ENCODE measurements around the gene OVOL1.

The OVOL1 gene

DNA sequence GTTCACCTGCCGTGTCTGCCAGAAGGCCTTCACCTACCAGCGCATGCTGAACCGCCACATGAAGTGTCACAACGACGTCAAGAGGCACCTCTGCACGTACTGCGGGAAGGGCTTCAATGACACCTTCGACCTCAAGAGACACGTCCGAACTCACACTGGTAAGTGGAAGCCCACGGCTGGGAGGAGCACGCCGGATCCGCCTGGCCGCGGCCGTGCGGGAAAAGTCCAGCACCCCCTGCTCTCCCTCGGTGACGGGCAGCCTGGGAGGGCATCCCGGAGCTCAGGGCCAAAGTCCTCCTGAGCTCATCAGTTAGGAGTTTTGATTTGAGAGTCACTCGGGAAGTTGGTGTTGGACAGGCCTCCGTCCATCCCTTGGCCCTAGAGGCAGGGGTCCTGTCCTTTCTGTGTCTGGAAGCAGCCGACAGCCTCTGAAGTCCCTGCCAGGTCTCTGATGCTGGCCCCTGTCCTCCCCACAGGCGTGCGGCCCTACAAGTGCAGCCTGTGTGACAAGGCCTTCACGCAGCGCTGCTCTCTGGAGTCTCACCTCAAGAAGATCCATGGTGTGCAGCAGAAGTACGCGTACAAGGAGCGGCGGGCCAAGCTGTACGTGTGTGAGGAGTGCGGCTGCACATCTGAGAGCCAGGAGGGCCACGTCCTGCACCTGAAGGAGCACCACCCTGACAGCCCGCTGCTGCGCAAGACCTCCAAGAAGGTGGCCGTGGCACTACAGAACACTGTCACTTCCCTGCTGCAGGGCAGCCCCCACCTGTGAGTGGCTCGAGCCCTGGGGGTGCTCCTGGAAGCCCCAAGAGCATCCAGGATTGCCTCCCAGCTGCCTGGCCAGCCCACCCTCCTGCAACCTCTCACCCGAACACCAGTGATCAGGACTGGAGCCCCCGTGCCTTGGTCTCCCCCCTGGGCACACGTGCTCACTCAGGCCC lies 8.0 kb downstream of the OVOL1 start:
- H3K9ac ChIP-seq (ENCODE audit: low read depth, low read length): no peak overlapping the region
- peaks cover 21% of the 10 kb centered on the region; the same call in 1 of the 2 replicates for H3K4me1 ChIP-seq (ENCODE audit: insufficient read depth, low read length)
- no peaks in the 10 kb centered on the region for H3K36me3 ChIP-seq (ENCODE audit: insufficient read depth, low read depth, low read length)
- no peaks in the 10 kb centered on the region for H3K9me3 ChIP-seq (ENCODE audit: insufficient read depth, low read depth, low read length)
- H3K27me3 ChIP-seq (ENCODE audit: insufficient read depth, low read length): peaks cover 4% of the 10 kb centered on the region
- H3K4me3 ChIP-seq (ENCODE audit: low read length): no peak overlapping the region
- H3K27ac ChIP-seq (ENCODE audit: low read length): no peak overlapping the region

DNA sequence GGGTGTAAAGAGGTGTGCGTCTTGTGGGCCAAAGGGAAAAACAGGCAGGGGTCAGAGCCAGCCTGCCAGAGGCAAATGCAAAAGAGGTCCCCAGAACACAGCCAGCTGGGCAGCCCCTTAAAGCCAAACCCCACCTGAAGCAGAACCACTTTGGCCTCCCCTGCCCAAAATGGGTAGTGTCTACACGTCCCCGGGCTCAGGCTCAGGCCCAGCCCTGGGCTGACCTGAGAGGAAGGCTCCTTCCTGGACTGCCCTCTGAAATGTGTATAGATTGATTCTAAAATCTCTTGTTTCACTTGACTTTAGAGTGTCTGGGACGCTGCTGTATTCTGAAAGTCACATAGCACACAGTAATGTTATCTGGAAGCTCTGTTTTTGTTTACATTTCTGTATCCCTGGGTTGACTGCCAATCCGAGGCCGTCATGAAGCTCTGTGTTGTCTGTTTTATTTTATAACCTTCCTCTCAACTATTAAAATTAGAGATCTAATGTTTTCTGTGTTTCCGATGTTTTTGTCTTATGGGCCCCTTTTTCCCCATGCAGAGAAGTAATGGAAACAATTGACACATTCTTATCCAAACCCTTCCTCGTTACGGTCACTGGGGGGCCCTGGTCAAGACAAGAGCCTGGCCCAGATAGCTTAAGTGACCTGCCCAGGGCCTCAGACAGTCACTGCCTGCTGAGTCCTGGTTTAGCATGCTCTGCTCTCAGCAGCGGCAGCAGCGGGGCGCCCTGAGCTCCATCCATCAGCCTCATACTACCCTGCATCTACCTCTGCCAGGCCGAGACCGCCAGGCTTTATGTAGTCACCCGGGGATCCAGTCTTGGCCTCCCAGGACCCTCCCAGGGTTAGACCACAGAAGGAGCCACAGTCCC lies 10.1 kb downstream of the OVOL1 start:
- Histone ChIP-seq H3K27me3 (ENCODE audit: insufficient read depth, low read length) (no peaks in the 10 kb centered on the region), H3K27ac (ENCODE audit: low read length) (peak overlapping the region; percentile 26), H3K36me3 (ENCODE audit: insufficient read depth, low read depth, low read length) (no peaks in the 10 kb centered on the region), H3K9me3 (ENCODE audit: insufficient read depth, low read depth, low read length) (no peaks in the 10 kb centered on the region), H3K4me1 (ENCODE audit: insufficient read depth, low read length) (peaks cover 17% of the 10 kb centered on the region; the same call in 1 of the 2 replicates), H3K9ac (ENCODE audit: low read depth, low read length) (peak overlapping the region; percentile 37; the same call in 1 of the 2 replicates), H3K4me3 (ENCODE audit: low read length) (peak overlapping the region; percentile 0; the same call in 1 of the 2 replicates)

DNA sequence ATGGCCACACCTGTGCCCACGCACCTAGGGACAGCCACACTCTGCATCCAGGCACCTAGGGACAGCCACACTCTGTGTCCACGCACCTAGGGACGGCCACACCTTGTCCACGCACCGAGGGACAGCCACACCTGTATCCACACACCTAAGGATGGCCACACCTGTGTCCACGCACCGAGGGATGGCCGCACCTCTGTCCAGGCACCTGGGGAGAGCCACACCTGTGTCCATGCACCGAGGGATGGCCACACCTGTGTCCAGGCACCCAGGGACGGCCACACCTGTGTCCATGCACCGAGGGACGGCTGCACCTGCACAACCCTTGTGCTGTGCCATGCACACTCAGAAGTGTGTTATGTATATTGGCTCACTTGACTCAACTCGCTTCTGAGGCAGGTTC lies 10.8 kb downstream of the OVOL1 start:
- H3K4me3 ChIP-seq (ENCODE audit: low read length): no peak overlapping the region
- peaks cover 17% of the 10 kb centered on the region; the same call in 1 of the 2 replicates for H3K4me1 ChIP-seq (ENCODE audit: insufficient read depth, low read length)
- H3K27me3 ChIP-seq (ENCODE audit: insufficient read depth, low read length): no peaks in the 10 kb centered on the region
- no peaks in the 10 kb centered on the region for H3K9me3 ChIP-seq (ENCODE audit: insufficient read depth, low read depth, low read length)
- H3K27ac ChIP-seq (ENCODE audit: low read length): no peak overlapping the region
- no peaks in the 10 kb centered on the region for H3K36me3 ChIP-seq (ENCODE audit: insufficient read depth, low read depth, low read length)
- no peak overlapping the region for H3K9ac ChIP-seq (ENCODE audit: low read depth, low read length)

DNA sequence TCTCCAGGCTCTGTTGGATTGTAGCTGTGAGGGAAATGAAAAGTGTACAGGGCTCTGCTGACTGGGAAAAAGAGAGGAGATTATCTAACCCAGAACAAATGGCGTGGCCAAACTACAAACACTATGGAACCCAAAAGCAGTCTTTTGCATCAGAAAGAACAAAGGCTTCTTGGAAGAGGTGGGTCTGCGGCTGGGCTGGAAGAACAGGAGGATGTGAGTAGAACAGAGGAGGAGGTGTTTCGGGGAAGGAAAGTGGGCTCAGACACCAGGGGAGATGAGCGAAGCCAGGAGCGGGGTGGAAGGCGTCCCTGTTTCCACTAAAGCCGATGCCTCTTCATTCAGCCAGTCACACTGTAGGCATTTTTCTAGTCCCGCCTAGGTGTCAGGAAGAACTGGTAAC lies 12.0 kb downstream of the OVOL1 start:
- peaks cover 17% of the 10 kb centered on the region; the same call in 1 of the 2 replicates for H3K4me1 ChIP-seq (ENCODE audit: insufficient read depth, low read length)
- no peaks in the 10 kb centered on the region for H3K27me3 ChIP-seq (ENCODE audit: insufficient read depth, low read length)
- no peaks in the 10 kb centered on the region for H3K36me3 ChIP-seq (ENCODE audit: insufficient read depth, low read depth, low read length)
- H3K9me3 ChIP-seq (ENCODE audit: insufficient read depth, low read depth, low read length): no peaks in the 10 kb centered on the region
- no peak overlapping the region for H3K27ac ChIP-seq (ENCODE audit: low read length)
- no peak overlapping the region for H3K4me3 ChIP-seq (ENCODE audit: low read length)
- H3K9ac ChIP-seq (ENCODE audit: low read depth, low read length): no peak overlapping the region

DNA sequence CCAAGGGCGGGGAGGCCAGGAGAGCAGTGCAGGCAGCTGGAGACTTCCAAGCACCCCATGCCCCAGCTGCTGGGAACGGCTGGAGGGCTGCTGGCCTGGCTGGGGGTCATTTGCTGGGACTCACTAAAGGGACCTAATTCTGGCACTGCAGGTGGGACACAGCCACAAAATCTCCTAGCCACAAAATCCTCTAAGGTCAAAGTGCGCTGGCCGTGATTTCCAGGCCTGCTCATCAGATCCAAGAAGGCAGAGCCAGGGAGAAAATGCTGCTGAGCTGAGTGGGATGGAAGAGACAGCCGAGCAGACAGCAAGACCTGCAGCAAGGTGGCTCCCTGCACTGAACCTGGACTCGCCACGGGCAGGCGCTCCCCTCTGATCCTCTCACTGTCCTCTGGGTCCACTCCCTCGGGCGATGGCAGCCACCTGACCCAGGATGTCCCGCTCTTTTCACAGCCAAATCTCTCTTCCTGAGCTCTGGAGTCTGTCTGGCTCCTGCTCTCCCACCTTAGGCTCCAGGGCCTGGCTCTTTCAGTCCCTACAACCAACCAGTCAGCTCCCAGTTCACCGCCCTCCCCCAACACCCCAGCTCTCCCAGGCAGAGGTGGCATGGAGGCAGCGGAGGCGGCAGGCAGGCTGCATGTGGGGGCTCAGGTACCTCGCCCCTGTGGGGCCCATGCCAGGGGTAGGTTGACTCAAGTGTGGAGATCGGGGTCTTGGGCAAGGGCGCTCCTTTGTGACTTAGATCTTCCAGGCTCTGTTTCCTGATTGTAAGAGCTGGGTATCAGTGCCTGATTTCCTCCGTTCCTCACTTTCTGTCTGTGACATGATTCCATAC lies 14.5 kb downstream of the OVOL1 start:
- H3K27ac ChIP-seq (ENCODE audit: low read length): no peak overlapping the region
- no peaks in the 10 kb centered on the region for H3K9me3 ChIP-seq (ENCODE audit: insufficient read depth, low read depth, low read length)
- H3K4me3 ChIP-seq (ENCODE audit: low read length): no peak overlapping the region
- peaks cover 16% of the 10 kb centered on the region; the same call in 1 of the 2 replicates for H3K4me1 ChIP-seq (ENCODE audit: insufficient read depth, low read length)
- H3K9ac ChIP-seq (ENCODE audit: low read depth, low read length): no peak overlapping the region
- H3K27me3 ChIP-seq (ENCODE audit: insufficient read depth, low read length): no peaks in the 10 kb centered on the region
- no peaks in the 10 kb centered on the region for H3K36me3 ChIP-seq (ENCODE audit: insufficient read depth, low read depth, low read length)

DNA sequence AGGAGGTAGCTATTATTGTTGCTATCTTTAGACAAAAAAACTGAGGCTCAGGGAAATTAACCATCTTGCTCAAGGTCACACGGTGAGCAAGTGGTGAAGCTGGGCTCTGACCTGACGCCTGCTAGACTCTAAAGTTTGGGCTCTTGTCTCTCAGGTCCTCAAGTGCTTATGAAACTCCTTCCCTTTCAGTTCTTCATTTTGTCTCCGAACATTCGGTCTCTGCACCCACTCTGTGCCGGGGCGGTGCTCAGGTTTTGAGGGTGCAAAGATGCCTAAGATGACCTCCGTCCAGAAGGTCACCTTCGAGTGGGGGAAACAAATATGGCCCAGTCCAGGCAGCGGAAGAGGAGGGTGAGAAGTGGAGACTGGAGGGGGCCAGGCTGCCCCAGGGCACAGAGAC lies 16.0 kb downstream of the OVOL1 start:
- Histone ChIP-seq H3K27me3 (ENCODE audit: insufficient read depth, low read length) (no peaks in the 10 kb centered on the region), H3K4me3 (ENCODE audit: low read length) (no peak overlapping the region), H3K9me3 (ENCODE audit: insufficient read depth, low read depth, low read length) (no peaks in the 10 kb centered on the region)

DNA sequence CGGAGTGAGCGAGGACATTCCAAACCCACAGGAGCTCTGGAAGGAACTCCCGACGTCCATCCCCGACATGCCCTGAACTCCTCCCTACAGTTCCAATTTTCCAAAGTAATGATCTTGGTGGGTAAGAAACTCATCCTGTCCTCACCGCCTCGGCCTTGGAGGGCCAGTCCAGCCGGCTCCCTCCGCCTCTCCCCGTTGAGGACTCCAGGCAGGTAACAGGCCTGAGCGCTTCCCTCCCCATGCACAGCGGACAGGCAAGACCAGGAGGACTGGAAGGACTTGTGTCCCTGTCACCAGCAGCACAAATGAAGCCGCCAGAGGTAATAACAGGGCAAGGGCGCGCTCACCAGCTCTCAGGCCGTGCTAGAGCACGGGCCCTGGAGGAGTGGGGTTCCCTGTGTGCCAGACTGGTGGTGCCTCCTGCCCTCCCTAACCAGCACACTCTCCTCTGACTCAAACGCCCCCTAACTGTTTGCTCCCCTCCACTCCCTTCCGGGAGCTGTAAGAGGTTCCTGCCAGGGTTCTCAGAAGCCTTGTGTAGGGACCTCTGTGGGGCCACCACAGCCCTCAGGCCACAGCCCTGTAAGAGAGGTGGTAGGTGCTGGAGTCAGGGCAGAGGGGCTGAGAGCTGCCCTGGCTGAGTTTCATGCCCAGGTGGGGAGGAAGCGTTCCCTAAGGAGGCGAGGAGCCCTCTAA lies 17.1 kb downstream of the OVOL1 start:
- H3K4me3 ChIP-seq (ENCODE audit: low read length): no peak overlapping the region
- H3K9ac ChIP-seq (ENCODE audit: low read depth, low read length): no peak overlapping the region
- H3K36me3 ChIP-seq (ENCODE audit: insufficient read depth, low read depth, low read length): no peaks in the 10 kb centered on the region

More for the DNA sequence above, 16.0 kb downstream of the OVOL1 start:
- H3K4me1 ChIP-seq (ENCODE audit: insufficient read depth, low read length): peaks cover 10% of the 10 kb centered on the region; the same call in 1 of the 2 replicates
- no peak overlapping the region for H3K27ac ChIP-seq (ENCODE audit: low read length)
- no peaks in the 10 kb centered on the region for H3K36me3 ChIP-seq (ENCODE audit: insufficient read depth, low read depth, low read length)
- no peak overlapping the region for H3K9ac ChIP-seq (ENCODE audit: low read depth, low read length)

DNA sequence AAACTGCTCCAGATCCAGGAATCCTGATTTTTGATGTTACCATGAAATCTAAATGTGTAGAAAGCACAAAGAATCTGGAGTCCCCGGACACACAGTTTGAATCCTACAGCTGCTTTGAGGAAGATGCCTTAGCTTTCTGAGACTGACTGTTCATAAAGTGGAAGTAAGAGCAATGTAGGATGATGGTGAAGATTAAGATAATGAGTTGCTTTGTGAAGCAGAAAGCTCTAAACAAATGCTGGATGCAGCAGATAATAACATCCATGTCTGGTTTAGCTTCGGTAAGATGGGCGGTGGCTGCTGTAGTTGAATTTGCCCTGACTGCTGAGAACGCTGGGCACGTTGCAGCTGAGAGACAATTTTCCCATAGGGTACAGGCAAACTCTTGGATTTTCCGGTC lies 20.1 kb downstream of the OVOL1 start:
- H3K9me3 ChIP-seq (ENCODE audit: insufficient read depth, low read depth, low read length): no peaks in the 10 kb centered on the region
- H3K27me3 ChIP-seq (ENCODE audit: insufficient read depth, low read length): no peaks in the 10 kb centered on the region
- no peaks in the 10 kb centered on the region for H3K36me3 ChIP-seq (ENCODE audit: insufficient read depth, low read depth, low read length)
- H3K27ac ChIP-seq (ENCODE audit: low read length): no peak overlapping the region
- H3K9ac ChIP-seq (ENCODE audit: low read depth, low read length): no peak overlapping the region
- no peaks in the 10 kb centered on the region for H3K4me1 ChIP-seq (ENCODE audit: insufficient read depth, low read length)
- no peak overlapping the region for H3K4me3 ChIP-seq (ENCODE audit: low read length)

More for the DNA sequence above, 17.1 kb downstream of the OVOL1 start:
- H3K27me3 ChIP-seq (ENCODE audit: insufficient read depth, low read length): no peaks in the 10 kb centered on the region
- no peak overlapping the region for H3K27ac ChIP-seq (ENCODE audit: low read length)
- peaks cover 2% of the 10 kb centered on the region; the same call in 1 of the 2 replicates for H3K4me1 ChIP-seq (ENCODE audit: insufficient read depth, low read length)
- H3K9me3 ChIP-seq (ENCODE audit: insufficient read depth, low read depth, low read length): no peaks in the 10 kb centered on the region

DNA sequence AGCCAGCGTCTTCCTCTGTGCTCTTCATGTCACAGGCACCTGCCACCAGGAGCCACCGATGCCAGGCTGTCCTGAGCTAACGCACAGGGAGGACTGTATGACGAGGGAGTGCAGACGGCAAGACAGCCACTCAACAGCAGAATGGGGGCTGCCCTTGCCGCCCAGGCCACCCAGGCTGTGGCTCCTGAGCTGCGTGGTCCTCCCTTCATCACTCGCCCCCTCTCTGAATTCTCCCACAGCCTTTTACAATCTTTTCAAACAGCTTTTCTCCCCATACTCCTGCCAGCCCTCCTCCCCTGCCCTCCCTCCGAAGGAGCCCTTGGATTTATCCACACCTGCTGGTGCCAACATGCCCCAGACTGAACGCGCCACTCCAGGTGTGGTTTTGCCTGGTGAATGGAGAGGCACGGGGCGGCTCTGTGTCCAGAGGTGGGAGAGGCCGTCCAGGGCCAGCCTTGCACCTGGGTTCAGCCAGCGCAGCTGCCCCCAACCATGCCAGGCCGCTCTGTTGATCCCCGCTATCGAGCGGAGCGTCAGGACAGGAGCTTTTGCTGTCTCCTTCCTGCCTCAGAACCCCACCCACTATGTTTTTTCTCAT lies 22.0 kb downstream of the OVOL1 start:
- Histone ChIP-seq H3K36me3 (ENCODE audit: insufficient read depth, low read depth, low read length) (no peaks in the 10 kb centered on the region), H3K9ac (ENCODE audit: low read depth, low read length) (no peak overlapping the region), H3K27me3 (ENCODE audit: insufficient read depth, low read length) (no peaks in the 10 kb centered on the region; the same call in 1 of the 2 replicates), H3K4me3 (ENCODE audit: low read length) (no peak overlapping the region), H3K27ac (ENCODE audit: low read length) (no peak overlapping the region), H3K9me3 (ENCODE audit: insufficient read depth, low read depth, low read length) (no peaks in the 10 kb centered on the region), H3K4me1 (ENCODE audit: insufficient read depth, low read length) (no peaks in the 10 kb centered on the region)

DNA sequence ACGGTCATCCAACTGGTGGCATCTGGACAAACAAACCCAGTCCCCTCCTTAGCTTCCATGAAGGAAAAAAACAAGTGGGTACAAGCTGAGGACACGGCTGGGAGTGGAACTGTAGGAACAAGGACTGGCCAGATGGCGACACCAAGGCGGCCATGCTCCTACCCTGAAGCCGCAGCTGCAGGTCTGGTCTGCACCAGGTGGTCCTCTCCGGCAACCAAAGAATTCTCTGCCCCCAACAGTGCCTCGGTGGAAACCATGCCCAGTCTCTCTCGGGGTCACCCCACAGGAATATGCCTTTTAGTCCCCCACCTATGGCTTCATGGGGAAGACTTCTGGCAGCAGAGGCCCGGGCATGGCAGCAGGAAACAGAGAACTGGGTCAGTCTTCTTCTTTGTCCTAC lies 22.6 kb downstream of the OVOL1 start:
- Histone ChIP-seq H3K9me3 (ENCODE audit: insufficient read depth, low read depth, low read length) (no peaks in the 10 kb centered on the region), H3K27ac (ENCODE audit: low read length) (no peak overlapping the region), H3K4me1 (ENCODE audit: insufficient read depth, low read length) (no peaks in the 10 kb centered on the region), H3K4me3 (ENCODE audit: low read length) (no peak overlapping the region), H3K36me3 (ENCODE audit: insufficient read depth, low read depth, low read length) (no peaks in the 10 kb centered on the region), H3K27me3 (ENCODE audit: insufficient read depth, low read length) (no peaks in the 10 kb centered on the region; the same call in 1 of the 2 replicates), H3K9ac (ENCODE audit: low read depth, low read length) (no peak overlapping the region)
